WTC11 (cell line): Measurements from ENCODE around the gene SULT2B1.

ENCODE experiments used
- CREB1 ChIP-seq: sonication (generic); formaldehyde crosslinking; IDR thresholded peaks from 2 replicates; pipeline ENCODE4 v1.8.0; 2023; ENCODE audit warnings: mild to moderate bottlenecking, missing genetic modification reagents
- TF ChIP-seq, protein P1 (sequence below): fragments of 200-600 bp; IDR thresholded peaks from 2 replicates; pipeline ENCODE4 v1.8.0; 2022; ENCODE audit warnings: antibody characterized with exemption

DNA sequence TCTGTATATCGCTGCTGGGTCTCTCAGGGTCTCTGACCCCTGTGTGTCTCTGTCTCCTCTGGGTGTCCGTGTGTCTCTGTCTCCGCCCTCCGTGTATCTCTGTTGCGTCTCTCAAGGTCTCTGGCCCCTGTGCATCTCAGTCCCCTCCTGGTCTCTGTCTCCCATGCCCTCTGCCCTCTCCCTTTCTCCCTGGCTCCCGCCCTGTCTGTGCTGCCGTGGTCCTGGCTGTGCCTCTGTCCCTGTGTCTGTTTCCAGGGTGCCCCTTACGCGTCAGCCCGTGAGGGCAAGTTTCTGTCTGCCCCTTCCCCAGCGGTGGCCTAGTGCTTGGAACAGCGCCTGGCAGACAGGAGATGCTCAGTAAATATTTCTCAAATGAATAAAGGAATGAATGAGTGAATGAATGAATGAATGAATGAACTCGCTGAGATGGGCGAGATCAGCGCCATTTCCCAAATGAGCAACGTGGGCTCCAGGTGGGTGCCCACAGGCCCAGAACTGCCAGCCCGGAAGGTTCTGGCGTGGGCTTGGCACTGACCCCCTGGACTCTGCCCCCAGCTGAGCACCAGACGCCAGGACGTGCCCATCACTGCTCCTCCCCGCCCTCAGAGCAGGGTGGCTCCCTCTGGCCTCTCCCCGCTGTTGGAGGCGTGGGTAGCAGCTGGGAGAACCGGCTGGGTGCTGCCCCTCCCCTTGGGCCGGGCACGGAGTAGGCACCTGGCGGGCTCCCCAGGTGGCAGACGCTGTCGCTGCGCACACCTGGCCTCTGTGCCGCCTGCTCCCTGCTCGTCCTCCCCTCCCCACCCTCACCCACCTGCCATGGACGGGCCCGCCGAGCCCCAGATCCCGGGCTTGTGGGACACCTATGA is at the start of gene SULT2B1:
- TF ChIP-seq CREB1 (CRISPR knock-in tag): no peak
- TF ChIP-seq, protein P1, sequence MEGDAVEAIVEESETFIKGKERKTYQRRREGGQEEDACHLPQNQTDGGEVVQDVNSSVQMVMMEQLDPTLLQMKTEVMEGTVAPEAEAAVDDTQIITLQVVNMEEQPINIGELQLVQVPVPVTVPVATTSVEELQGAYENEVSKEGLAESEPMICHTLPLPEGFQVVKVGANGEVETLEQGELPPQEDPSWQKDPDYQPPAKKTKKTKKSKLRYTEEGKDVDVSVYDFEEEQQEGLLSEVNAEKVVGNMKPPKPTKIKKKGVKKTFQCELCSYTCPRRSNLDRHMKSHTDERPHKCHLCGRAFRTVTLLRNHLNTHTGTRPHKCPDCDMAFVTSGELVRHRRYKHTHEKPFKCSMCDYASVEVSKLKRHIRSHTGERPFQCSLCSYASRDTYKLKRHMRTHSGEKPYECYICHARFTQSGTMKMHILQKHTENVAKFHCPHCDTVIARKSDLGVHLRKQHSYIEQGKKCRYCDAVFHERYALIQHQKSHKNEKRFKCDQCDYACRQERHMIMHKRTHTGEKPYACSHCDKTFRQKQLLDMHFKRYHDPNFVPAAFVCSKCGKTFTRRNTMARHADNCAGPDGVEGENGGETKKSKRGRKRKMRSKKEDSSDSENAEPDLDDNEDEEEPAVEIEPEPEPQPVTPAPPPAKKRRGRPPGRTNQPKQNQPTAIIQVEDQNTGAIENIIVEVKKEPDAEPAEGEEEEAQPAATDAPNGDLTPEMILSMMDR: no peak
